WTC11 (cell line): Measurements from ENCODE around the gene C10orf71. TPM values are rescaled to one million over a fixed set of nuclear protein-coding genes. Genes with fewer than 3 reads are reported as not detected.

Source experiments
- ATAC-seq: fragments of 200-7000 bp; cut with Tn5 transposase; 2 replicates; pipeline ENCODE4 v1.10.0; 2021; ENCODE audit warnings: mild to moderate bottlenecking, moderate library complexity
- CTCF ChIA-PET: fragments of 300-600 bp; sonication (Branson Sonifier 250); formaldehyde crosslinking; loops from one replicate; lab custom pipeline; 2021; ENCODE audit warnings: antibody characterized with exemption; lab: Charles Lee
- POLR2A ChIA-PET: fragments of 350-600 bp; sonication (Branson Sonifier 250); formaldehyde crosslinking; loops from one replicate; lab custom pipeline; 2021; ENCODE audit warnings: antibody characterized with exemption; lab: Charles Lee
- DNase-seq: peaks from one replicate; pipeline ENCODE4 v3.0.0; 2021; ENCODE audit warnings: low spot score
- H3K27ac Mint-ChIP-seq: 2 replicates; pipeline ENCODE4 v1.8.0; 2021; ENCODE audit warnings: mixed read lengths
- H3K27me3 Mint-ChIP-seq: 2 replicates; pipeline ENCODE4 v1.8.0; 2021; ENCODE audit warnings: low read depth, mild to moderate bottlenecking, moderate library complexity, mixed read lengths
- H3K36me3 Mint-ChIP-seq: 2 replicates; pipeline ENCODE4 v1.8.0; 2021; ENCODE audit warnings: mixed read lengths
- H3K4me1 Mint-ChIP-seq: 2 replicates; pipeline ENCODE4 v1.8.0; 2022; ENCODE audit warnings: mixed read lengths
- H3K4me3 Mint-ChIP-seq: 2 replicates; pipeline ENCODE4 v1.8.0; 2021; ENCODE audit warnings: mild to moderate bottlenecking, moderate library complexity, mixed read lengths
- H3K9me3 Mint-ChIP-seq: 2 replicates; pipeline ENCODE4 v1.8.0; 2021; ENCODE audit warnings: mixed read lengths
- CBFB ChIP-seq: sonication (generic); formaldehyde crosslinking; IDR thresholded peaks from 2 replicates; pipeline ENCODE4 v1.8.1; 2022; ENCODE audit warnings: mild to moderate bottlenecking, low read depth, missing genetic modification reagents
- GABPB1 ChIP-seq: sonication (generic); formaldehyde crosslinking; IDR thresholded peaks from 2 replicates; pipeline ENCODE4 v1.8.1; 2023; ENCODE audit warnings: mild to moderate bottlenecking, missing genetic modification reagents
- GTF2I ChIP-seq: fragments of 250-450 bp; sonication (Bioruptor Pico); conservative IDR thresholded peaks from 2 replicates; pipeline ENCODE4 v1.4.0; 2021; ENCODE audit warnings: mild to moderate bottlenecking
- RELA ChIP-seq: sonication (generic); formaldehyde crosslinking; IDR thresholded peaks from 2 replicates; pipeline ENCODE4 v1.8.1; 2022; ENCODE audit warnings: missing genetic modification reagents, mild to moderate bottlenecking, borderline replicate concordance
- TCF7 ChIP-seq: sonication (generic); formaldehyde crosslinking; IDR thresholded peaks from 2 replicates; pipeline ENCODE4 v1.8.0; 2022; ENCODE audit warnings: mild to moderate bottlenecking, low read depth, missing genetic modification reagents, moderate library complexity
- ZNF232 ChIP-seq: sonication (generic); formaldehyde crosslinking; IDR thresholded peaks from 2 replicates; pipeline ENCODE4 v1.8.0; 2022; ENCODE audit warnings: mild to moderate bottlenecking, missing genetic modification reagents
- total RNA-seq: library from RNA; stranded (reverse); gene quantifications from 3 replicates; pipeline ENCODE4 v1.2.3, GENCODE V29; 2021
- TF ChIP-seq, protein P1 (sequence below): sonication (generic); formaldehyde crosslinking; IDR thresholded peaks from 2 replicates; pipeline ENCODE4 v1.8.0; 2022; ENCODE audit warnings: missing genetic modification reagents
- TF ChIP-seq, protein P2 (sequence below): sonication (generic); formaldehyde crosslinking; IDR thresholded peaks from 2 replicates; pipeline ENCODE4 v1.8.0; 2023; ENCODE audit warnings: missing genetic modification reagents
- TF ChIP-seq, protein P3 (sequence below): sonication (generic); formaldehyde crosslinking; IDR thresholded peaks from 2 replicates; pipeline ENCODE4 v1.8.1; 2023; ENCODE audit warnings: mild to moderate bottlenecking, missing genetic modification reagents
- TF ChIP-seq, protein P4 (sequence below): sonication (generic); formaldehyde crosslinking; conservative IDR thresholded peaks from 2 replicates; pipeline ENCODE4 v1.8.1; 2023; ENCODE audit warnings: mild to moderate bottlenecking, low read depth, missing genetic modification reagents, moderate library complexity
- TF ChIP-seq, protein P5 (sequence below): sonication (generic); formaldehyde crosslinking; IDR thresholded peaks from 2 replicates; pipeline ENCODE4 v1.8.1; 2022; ENCODE audit warnings: missing genetic modification reagents, borderline replicate concordance
- TF ChIP-seq, protein P6 (sequence below): fragments of 250-450 bp; sonication (Bioruptor Pico); conservative IDR thresholded peaks from 2 replicates; pipeline ENCODE4 v1.9.0; 2021; ENCODE audit warnings: mild to moderate bottlenecking

C10orf71 gene
- total RNA-seq, 1 experiment from 2014 or later = not detected

DNA sequence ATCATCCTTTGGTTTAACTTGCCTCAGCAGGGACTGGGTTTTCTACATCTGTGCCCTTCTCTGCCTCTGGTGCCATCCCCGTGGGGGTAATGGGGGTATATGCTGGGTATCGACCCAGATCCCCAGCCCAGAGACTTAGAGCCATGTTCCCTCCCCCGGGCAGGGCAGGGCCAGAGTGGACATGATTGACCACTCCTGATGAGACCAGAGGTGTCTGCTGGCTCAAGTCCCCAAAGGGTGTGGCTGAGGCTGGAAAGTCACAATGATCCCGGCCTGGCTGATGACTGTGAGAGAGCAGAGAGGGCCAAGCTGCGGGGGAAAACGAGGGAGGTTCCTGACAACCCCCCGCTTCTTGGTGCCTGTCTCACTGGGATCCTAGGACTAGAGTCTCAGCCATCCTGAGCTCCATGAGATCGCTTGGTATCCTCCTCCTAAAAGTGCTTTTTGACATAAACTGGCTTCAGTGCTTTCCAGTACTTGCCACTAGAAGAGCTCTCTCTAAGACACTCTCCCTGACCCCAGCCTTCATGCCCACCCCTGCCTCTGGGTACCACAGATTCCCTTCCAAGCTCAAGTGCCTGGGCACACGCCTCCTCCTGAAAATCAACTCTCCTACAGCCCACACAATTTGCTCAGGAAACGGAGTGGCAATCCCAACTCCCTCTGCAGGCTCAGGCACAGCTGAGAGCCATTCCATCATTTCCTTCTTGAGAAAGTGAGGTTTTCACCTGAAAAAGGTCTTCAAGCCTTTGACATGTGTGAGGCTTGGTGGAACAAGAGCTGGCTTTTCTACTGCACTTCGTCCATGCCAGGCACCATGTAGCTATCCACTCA, 63.0 kb downstream of the C10orf71 start:
- Mint-ChIP-seq H3K27ac (no peak overlapping the region), H3K36me3 (no peaks in the 10 kb centered on the region), H3K27me3 (no peaks in the 10 kb centered on the region; the same call in 1 of the 2 replicates), H3K4me1 (peaks cover 19% of the 10 kb centered on the region), H3K9me3 (peaks cover 7% of the 10 kb centered on the region), H3K4me3 (no peak overlapping the region)
- TF ChIP-seq RELA (CRISPR knock-in tag) = no peak
- TF ChIP-seq ZNF232 (CRISPR knock-in tag) = no peak
- no peak for TF ChIP-seq TCF7 (CRISPR knock-in tag)
- TF ChIP-seq, protein P1, sequence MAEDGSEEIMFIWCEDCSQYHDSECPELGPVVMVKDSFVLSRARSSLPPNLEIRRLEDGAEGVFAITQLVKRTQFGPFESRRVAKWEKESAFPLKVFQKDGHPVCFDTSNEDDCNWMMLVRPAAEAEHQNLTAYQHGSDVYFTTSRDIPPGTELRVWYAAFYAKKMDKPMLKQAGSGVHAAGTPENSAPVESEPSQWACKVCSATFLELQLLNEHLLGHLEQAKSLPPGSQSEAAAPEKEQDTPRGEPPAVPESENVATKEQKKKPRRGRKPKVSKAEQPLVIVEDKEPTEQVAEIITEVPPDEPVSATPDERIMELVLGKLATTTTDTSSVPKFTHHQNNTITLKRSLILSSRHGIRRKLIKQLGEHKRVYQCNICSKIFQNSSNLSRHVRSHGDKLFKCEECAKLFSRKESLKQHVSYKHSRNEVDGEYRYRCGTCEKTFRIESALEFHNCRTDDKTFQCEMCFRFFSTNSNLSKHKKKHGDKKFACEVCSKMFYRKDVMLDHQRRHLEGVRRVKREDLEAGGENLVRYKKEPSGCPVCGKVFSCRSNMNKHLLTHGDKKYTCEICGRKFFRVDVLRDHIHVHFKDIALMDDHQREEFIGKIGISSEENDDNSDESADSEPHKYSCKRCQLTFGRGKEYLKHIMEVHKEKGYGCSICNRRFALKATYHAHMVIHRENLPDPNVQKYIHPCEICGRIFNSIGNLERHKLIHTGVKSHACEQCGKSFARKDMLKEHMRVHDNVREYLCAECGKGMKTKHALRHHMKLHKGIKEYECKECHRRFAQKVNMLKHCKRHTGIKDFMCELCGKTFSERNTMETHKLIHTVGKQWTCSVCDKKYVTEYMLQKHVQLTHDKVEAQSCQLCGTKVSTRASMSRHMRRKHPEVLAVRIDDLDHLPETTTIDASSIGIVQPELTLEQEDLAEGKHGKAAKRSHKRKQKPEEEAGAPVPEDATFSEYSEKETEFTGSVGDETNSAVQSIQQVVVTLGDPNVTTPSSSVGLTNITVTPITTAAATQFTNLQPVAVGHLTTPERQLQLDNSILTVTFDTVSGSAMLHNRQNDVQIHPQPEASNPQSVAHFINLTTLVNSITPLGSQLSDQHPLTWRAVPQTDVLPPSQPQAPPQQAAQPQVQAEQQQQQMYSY (CRISPR knock-in tag) = no peak
- TF ChIP-seq, protein P2, sequence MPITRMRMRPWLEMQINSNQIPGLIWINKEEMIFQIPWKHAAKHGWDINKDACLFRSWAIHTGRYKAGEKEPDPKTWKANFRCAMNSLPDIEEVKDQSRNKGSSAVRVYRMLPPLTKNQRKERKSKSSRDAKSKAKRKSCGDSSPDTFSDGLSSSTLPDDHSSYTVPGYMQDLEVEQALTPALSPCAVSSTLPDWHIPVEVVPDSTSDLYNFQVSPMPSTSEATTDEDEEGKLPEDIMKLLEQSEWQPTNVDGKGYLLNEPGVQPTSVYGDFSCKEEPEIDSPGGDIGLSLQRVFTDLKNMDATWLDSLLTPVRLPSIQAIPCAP = no peak
- TF ChIP-seq, protein P3, sequence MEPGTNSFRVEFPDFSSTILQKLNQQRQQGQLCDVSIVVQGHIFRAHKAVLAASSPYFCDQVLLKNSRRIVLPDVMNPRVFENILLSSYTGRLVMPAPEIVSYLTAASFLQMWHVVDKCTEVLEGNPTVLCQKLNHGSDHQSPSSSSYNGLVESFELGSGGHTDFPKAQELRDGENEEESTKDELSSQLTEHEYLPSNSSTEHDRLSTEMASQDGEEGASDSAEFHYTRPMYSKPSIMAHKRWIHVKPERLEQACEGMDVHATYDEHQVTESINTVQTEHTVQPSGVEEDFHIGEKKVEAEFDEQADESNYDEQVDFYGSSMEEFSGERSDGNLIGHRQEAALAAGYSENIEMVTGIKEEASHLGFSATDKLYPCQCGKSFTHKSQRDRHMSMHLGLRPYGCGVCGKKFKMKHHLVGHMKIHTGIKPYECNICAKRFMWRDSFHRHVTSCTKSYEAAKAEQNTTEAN (CRISPR knock-in tag) = no peak
- TF ChIP-seq, protein P4, sequence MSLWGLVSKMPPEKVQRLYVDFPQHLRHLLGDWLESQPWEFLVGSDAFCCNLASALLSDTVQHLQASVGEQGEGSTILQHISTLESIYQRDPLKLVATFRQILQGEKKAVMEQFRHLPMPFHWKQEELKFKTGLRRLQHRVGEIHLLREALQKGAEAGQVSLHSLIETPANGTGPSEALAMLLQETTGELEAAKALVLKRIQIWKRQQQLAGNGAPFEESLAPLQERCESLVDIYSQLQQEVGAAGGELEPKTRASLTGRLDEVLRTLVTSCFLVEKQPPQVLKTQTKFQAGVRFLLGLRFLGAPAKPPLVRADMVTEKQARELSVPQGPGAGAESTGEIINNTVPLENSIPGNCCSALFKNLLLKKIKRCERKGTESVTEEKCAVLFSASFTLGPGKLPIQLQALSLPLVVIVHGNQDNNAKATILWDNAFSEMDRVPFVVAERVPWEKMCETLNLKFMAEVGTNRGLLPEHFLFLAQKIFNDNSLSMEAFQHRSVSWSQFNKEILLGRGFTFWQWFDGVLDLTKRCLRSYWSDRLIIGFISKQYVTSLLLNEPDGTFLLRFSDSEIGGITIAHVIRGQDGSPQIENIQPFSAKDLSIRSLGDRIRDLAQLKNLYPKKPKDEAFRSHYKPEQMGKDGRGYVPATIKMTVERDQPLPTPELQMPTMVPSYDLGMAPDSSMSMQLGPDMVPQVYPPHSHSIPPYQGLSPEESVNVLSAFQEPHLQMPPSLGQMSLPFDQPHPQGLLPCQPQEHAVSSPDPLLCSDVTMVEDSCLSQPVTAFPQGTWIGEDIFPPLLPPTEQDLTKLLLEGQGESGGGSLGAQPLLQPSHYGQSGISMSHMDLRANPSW (CRISPR knock-in tag) = no peak
- no peak for TF ChIP-seq CBFB (CRISPR knock-in tag)
- TF ChIP-seq, protein P5, sequence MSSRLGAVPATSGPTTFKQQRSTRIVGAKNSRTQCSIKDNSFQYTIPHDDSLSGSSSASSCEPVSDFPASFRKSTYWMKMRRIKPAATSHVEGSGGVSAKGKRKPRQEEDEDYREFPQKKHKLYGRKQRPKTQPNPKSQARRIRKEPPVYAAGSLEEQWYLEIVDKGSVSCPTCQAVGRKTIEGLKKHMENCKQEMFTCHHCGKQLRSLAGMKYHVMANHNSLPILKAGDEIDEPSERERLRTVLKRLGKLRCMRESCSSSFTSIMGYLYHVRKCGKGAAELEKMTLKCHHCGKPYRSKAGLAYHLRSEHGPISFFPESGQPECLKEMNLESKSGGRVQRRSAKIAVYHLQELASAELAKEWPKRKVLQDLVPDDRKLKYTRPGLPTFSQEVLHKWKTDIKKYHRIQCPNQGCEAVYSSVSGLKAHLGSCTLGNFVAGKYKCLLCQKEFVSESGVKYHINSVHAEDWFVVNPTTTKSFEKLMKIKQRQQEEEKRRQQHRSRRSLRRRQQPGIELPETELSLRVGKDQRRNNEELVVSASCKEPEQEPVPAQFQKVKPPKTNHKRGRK = no peak
- no peak for TF ChIP-seq GABPB1
- TF ChIP-seq, protein P6, sequence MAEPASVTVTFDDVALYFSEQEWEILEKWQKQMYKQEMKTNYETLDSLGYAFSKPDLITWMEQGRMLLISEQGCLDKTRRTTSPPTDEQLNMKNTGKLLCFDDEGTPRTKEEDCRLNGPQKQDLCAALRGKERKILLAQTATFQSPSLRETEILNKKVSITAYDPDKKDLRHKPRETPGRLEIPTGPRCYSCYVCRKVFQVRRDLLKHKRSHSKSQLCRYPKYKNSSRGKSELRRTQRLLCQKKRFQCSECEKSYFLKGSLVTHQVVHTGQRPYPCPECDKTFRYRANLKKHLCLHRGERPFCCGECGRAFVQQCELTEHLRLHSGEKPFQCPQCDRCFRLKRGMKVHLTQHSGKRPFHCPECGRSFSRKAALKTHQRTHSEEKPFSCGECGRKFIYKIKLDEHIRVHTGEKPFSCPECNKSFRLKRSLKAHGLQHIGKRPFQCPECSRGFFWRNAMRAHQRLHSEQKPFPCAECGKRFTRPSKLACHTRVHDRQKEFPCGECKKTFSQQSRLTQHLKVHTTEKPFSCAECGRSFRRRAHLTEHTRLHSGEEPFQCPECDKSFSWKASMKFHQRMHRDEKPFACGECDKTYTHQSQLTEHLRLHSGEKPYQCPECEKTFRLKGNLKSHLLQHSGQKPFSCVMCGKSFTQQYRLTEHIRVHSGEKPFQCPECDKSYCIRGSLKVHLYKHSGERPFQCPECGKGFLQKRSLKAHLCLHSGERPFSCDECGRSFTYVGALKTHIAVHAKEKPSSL = no peak
- TF ChIP-seq GTF2I (CRISPR knock-in tag) = no peak
- ChIA-PET CTCF (interaction anchor here (1.1 to 1.2 kb wide), 2 partner anchors 37 to 46 kb away, joined by 3 to 5 read pairs; no protein-coding TSS in a partner anchor), POLR2A (no interaction called here)
- ATAC-seq = no peak
- DNase-seq = no peak
